ENCODE measurements around the gene ALDH3B2.
"Not testable (repeated sequence)": the region's sequence is repeated elsewhere in the genome, so short reads cannot be mapped to it uniquely, and the experiment has no call there.

ALDH3B2 gene

DNA sequence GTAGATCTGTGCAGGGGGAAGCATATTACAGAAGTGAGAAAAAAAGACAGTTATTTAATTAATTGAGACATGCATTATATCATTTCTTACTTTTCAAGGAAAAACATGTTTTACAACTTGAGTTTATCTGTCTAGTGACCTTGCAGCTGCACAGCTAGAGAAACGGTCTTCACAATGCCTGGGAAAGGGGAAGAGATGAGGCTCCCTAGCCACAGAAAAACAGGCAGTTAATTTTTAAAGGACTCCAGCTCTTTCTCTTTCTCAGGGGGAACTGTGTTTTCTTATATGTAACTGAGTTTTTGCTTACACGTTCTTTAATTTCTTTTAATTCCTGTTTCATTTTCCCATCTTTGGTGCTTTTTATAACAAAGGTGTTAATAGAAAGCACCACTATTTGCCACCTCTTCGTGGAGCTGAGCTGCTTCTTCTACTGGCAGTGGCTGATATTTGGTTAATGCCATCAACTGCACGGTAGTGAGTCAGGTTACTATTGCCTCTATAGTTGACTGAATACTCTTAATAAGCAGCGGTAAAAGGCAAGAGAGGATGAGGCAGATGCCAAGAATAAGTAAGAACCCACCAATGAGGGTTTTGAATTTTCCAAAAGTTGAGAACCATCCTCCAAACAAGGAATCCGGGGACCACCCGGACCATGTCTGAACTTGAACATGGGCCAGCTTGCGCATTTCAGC is 11.4 kb upstream of the ALDH3B2 start:
- not testable (repeated sequence) for DNase-seq (ENCODE audit: low read depth)

DNA sequence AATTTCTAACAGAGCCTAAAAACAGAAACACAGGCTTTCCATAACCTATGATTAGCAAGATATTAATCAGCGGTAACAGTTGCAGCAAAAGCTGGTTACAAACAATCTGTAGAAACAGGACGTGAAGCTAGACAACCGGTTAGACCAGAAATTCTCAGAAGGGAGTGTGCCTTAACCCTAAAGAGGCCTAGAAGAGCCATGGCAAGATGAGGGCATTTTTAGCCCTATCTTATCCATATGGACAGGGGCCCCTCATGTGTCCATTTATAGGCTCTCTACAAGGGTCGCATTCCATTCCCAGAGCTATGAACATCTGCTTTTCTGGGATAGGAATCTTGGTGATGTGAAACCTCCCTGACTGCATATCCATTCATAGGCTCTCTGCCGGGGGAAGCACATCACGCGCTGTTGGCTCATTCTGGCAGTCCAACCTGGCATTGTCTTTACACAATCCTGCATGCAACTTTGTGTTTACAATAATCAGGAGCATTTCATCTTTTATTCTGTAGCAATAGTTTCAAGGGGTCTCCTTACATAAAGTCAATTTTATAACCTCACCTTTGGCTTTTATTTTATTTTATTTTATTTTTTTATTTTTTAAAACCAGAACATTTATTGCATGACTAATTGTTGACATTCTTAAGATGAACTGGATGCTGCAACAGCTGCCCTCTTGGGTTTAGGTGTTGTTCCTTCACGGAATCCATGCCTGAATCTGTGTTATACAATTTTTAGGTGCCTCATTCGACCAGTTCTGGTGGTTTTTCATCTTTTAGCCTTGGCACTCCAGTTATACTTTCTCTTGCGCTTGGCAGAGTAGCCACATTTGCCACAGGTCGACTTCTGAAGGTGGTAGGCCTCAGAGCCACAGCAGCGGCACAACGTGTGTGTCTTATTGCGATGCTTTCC is 8.0 kb upstream of the ALDH3B2 start:
- DNase-seq (ENCODE audit: low read depth) = not testable (repeated sequence)

DNA sequence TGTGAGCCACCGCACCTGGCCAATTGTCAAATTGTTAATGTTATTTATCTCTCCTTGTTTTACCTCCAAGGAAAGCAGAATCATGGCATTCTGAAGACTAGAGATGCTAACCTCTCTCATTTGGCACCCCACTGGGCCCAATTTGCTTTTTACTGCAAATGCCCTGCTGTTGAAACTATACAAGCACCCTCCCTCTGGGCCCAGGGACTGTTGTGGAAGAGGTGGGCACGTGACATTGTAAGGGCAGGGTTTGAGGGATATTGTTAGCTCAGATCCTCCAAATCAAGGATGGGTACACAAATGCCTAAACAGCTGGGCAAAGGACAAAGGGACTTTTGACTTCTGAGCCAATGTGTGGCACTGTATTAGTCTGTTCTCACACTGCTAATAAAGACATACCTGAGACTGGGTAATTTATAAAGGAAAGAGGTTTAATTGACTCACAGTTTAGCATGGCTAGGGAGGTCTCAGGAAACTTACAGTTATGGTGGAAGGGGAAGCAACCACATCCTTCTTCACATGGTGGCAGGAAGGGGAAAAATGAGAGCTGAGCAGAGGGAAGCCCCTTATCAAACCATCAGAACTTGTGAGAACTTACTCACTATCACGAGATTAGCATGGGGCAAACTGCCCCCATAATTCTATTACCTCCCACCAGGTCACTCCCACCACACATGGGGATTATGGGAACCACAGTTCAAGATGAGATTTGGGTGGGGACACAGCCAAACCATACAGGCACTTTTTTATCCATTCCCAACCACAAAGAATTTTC is 6.5 kb upstream of the ALDH3B2 start:
- DNase-seq (ENCODE audit: low read depth) = no peak

DNA sequence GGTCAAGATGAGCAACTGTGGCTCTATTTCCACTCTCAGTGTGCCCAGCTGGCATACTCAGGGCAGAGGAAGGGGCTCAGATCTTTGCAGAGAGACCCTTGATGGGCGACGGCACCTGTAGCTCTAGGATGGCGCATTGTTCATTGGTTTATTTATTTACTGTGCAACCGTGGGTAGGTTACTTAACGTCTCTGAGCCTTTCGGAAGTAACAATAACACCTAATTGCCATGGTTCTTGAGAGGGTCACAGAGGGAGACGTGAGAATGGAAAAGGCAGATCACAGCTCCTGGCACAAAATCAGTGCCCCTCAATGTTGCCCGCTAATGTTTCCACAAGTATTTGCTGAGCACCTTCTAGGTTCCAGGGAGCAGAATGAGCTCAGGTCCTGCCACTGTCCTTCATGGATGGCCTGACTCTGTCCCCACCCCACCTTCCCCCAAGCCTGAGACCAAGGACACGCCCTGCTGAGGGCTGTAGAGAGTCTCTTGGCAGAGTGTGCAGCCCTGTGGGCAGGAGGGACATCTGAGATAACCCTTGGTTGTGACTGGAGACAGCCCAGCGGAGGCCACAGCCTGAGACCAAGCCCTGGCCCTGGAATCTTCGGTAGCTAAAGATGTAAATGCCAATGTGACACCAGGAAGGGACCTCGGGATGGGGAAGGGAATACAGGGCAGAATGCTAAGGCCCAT is 780 bp upstream of the ALDH3B2 start:
- no peak for DNase-seq (ENCODE audit: low read depth)

DNA sequence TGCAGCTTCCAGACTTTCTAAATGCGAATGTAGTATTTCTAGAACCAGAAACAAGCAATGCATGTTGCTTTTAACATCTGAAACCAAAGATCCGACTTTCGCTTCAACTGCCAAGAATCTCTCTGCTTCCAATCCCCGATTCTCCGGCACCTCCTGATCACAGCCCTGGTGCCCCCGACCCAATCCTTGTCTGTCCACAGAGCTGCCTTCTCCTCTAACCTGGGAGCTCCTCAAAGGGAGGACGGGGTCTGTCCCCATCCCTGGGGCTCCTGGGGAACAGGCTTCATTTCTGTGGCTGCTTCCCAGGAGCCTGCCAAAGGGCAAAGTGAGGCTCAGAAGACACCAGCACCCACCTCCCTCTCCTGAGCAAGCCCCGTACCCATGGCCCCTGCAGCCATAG is 521 bp downstream of the ALDH3B2 start:
- DNase-seq (ENCODE audit: low read depth) = no peak

DNA sequence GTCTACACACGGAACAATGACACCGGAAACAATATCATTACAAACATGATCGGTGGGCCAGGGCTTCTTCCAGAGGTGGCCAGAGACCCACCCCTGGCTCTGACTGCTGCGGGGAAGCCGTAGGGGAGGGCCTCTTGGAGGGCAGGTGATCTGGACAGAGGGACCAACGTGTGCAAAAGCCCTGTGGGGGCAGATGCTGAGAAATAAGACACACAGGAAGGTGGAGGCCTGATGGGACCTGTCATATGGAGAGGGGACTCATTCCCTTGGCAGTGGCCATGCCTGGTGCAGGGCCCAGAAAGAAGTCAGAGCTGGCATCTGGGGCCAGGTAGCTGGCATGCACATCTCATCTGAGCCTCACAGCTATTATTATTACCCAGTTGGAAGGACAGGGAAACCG is 1.1 kb downstream of the ALDH3B2 start:
- DNase-seq (ENCODE audit: low read depth) = no peak

DNA sequence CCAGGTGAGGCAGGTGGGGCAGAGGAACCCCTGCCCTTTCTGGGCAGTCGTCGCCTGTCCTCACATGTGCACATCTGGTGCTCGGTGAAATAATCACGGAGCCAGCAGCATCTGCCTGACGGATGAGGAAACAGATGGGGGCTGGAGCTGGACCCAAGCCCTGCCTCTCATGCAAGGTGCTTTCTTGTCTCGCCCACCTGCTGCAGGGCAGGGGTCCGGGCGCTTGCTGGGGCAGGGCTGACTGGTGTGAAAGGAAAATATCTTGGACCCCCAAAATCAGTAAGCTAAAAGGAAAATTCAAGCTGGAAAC is 3.3 kb downstream of the ALDH3B2 start:
- DNase-seq (ENCODE audit: low read depth) = no peak

DNA sequence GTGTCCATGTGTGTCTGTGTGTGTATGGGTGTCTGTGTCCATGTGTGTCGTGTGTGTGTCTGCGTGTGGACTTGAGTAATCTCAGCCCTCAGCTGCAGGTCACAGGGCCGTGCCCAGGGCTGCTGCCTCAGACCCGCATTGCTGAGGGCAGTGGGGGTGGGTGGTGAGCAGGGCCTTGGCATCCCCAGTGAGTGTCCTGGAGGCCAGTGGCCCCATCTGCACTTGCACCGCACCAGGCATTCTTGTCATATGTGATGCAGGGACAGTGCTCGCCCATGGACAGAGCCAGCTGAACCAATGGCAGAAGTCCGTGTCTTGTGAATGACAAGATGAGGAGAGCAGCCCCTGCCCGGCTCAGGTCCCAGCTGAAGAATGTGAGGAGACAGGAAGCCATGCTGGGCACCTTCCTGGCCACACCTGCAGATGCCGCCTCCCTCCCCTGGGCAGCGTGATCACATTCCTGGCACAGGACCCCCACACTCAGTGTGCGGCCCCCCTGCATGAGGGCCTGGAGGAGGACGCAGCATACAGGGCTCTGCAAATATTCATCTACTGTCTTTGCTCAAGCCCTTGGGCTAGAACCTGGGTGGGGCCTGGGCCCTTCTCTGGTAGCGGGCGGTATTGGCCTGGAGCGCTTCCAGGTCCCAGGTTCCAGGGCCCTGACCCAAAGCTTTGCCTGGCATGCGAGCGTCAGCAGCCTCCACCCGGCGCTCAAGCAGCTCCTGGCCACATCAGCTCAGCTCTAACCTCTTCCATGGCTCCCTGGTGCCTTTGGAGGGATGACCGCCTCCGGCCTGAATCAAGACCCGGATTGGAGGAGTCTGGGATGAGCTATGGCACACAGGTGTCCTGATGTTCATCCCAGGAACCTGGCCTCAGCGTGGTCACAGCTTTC is 3.9 kb downstream of the ALDH3B2 start:
- no peak for DNase-seq (ENCODE audit: low read depth)

DNA sequence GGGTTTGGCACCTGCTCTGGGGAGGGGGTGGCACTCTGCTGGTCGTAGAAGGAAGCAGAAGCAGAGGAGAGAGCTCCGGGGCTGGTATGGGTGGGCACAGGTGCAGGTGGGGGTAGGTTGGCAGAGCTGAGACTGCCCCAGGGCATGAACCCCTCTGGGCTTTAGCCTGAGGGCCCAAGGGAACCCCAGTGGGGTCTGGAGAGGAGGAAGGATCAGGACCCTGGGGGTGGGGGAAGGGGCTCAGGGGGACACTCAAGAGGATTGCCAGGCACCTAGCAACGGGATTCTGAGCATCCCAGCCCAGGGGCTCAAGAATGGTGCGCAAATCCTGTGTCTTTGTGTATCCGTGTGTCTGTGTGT is 6.3 kb downstream of the ALDH3B2 start:
- DNase-seq (ENCODE audit: low read depth) = no peak

DNA sequence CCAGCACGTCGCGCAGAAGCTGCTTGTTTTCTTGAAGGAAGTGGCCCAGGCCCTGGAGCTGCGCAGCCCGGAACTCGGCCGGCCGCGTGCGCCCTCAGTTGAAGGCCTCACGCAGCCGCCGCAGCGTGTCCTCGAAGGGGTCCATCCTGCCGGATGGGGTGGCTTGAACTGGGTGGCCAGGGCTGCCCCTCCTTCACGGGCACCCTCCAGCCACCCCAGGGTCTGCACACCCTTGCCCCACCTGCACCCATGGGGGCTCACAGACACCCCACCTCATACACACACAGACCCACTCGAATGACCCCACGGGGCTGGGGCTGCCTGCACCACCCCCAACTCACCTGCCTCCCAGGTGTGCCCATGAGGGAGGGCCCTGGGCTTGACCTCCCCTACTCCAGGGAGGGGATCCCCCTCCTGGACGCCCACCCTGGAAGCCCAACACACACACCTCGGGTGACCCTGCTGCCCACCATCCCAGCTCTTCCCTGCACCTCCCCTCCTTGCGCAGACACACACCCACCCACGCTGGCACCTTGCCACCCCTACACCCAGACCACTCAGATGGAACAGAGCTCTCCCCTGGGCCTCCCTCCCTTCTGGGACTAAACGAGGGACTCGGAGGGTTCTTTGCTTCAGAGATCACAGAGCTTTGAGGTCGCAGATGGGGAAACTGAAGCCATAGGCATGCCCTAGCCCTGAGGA is 6.8 kb downstream of the ALDH3B2 start:
- no peak for DNase-seq (ENCODE audit: low read depth)

DNA sequence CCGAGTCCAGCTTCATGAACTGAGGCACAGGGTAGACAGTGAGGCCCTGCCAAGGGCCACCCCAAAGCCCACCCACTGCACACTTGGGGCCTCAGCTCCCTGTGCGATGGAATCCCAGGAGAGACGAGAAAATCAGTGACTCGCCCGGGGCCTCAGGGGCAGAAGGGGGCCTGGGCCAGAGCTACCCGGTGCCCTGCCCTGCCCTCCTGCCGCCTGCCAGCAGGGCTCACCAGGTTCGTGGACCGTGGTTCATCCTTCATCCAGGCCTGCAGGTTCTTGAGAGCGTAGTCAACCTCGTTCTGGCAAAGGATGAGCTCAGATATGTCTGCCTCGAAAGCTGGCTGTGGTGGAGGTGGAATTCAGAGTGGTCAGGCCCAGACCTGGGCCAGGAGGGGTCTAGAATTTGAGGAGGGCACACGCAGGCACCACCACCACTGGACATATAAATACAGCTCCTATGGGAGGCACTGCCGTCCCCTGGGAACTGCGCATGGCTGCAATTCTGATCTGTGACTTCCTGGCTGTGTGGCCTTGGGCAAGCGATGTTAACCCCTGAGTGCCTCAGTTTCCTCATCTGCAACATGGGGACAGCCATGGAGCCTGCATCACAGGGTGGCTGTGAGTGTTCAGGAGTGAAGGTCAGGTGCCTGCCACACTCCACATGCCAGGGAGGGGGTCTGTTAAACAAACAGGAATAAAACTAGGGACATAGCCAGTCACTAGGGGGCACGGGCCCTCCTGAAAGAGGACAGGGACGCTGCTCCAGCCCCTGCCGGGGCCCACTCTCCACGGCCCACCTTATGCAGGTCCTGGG is 7.5 kb downstream of the ALDH3B2 start:
- DNase-seq (ENCODE audit: low read depth) = no peak

DNA sequence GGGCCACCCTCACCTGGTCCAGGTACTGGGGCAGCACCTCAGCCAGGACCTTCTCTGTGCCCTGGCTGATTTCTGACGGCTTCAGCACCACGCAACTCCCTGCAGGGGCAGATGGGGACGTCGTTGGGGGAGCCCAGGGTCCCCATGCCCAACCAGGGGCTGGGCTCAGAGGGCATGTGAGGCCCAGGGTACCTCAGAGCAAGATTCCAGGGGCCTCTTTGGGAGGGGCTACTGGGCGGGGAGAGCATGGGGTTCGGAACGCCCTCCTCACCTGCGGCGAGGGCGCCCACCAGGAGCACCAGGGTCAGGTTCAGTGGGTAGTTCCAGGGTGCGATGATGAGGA is 8.1 kb downstream of the ALDH3B2 start:
- DNase-seq (ENCODE audit: low read depth) = no peak

DNA sequence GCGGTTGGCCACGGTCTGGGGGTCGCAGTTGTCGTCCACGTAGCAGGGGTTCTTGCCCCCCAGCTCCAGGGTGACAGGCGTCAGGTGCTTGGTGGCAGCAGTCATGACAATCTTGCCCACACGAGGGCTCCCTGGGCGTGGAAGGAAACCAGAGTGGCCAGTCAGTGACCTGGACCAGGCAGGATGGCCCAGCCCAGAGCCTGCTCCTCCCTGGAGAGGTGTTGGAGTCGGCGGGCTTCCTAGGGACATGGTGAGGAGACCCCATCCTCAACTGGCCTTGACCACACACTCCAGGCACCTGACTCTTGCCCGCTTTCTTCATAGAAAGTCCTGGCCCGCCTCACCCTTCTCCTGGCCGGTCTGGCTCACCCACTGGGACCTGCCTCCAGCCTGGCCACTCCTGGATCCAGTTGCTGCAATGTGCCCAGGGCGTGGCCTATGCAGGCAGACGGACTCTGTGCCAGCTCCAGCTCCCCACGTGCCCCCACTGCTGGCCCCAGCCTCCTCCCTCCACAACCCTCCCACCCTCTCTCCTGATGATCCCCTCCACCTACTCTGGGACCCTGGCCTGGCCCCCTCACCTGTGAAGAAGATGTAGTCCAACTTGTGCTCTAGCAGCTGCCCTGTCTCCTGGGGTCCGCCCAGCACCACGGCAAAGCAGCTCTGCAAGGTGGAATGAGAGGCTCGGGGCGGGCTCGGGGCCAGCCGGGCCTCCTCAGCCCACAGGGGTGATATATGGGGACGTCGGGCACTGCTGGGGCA is 8.7 kb downstream of the ALDH3B2 start:
- DNase-seq (ENCODE audit: low read depth) = no peak

DNA sequence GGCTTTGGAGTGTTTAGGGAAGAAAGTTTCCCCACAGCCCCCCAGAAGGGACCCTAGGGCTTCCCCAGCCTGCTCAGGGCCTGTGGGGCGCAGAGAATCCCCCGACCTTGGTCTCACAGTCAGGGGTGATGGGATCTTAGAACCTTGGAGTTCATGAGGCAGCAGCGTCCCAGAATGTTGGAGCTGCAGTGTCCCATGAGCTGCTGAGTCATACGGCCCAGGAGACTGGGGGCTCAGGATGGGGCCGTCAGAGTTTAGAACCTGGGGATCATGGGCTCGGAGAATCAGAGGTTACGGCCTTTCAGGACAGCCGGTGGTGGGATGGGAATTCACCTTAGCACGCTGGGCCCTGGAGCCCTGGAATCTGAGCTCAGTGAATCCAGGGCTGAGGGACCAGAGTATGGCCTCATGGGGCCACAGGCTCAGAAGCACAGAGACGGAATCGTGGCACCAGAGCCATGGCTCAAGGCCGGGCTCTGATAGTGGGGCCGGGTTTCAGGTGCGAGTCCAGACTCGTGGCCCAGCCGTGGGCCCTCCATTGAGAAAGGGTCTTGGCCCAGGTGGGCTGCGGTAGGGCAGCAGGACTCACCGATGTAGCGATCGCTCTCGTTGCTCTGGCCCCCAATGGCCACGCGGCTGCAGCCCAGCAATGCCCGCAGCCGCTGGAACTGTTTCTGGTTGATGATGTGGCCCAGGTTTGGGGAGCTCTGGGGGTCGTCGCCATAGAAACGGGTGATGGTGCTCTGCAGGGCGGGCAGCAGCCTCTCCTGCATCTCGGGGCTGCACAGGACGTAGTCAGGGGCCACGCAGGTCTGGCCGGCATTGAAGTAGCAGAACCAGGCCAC is 9.5 kb downstream of the ALDH3B2 start:
- DNase-seq (ENCODE audit: low read depth) = no peak

DNA sequence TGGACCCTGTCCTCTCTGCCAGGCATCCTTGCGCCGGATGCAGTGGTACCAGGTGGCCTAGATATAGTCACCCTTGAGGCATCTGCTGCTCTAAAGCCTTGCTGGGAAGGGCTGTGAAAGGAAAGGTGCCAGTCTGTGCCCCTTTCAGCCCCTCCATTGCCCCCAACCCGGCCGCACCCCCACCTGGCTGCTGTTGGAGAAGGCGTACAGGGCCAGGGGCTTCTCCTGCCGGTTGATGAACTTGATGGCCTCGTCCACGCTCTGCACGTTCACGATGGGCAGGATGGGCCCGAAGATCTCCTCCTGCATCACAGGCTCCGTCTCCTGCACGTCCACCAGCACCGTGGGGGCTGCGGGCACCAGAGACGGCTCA is 10.2 kb downstream of the ALDH3B2 start:
- no peak for DNase-seq (ENCODE audit: low read depth)

DNA sequence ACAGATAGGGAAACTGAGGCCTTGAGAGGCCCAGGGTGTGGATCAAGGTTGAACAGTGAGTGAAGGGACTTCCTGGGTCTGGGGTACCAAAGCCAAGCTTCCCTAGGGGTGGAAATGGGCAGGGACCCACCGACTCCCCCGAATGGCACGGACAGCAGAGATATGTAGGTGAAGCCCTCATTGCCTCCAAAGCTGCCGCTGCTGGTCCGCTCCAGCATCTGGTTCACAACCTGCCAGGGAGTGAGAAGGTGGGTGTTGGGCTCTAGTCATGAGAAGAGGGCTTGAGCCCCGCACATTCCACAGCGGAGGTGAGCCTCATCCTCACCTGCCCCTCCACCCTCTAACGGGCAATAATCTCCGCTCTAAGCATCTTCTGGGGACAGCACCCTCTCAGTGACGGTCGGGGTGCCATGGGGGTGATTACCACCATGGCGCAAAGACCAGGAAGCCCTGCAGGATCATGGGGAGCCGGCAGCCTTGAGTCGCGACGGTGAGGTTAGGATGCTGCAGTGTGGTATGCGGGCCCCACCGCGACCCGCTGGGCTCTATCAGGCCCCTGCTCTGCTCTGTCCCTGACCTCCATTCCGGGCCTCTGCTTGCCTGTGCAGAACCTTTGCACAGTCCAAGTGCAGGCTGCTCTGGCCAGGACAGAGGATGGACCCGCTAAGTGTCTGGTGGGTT is 10.8 kb downstream of the ALDH3B2 start:
- DNase-seq (ENCODE audit: low read depth) = no peak

DNA sequence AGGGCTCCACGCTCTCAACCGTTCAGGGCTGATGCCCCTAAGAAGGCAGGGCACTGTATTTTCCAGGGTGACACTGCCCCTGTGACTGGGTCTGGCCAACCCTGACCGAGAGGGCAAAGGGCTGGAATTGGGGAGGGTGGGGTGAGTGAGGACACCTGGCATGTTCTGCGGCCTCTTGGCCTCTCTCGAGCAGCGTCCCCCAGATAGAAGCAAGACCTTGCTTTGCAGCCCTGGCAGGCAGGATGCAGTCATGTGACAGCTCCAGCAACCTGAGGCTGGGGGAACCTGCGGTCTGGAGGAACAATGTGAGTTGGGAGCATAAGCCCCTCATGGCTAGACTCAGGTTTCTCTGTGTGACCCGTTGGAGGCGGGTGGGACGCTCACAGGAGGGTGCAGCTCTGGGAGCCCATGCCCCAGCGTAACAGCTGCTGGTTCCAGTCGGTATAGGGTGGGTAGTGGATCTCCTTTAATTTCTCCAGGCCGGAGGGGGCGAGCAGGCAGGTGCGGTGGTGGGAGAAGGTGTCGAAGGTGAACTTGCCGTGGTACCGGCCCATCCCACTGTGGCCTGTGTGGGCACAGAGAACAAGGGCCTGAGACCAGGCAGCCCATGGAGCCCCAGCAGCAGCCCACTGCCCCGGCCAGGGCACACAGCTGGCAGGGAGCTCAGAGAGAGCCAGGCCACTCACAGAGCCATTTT is 11.4 kb downstream of the ALDH3B2 start:
- DNase-seq (ENCODE audit: low read depth) = no peak

All from stimulated activated CD8-positive, alpha-beta memory T cell treated with anti-CD3 and anti-CD28 coated beads, Interleukin-12 subunit alpha, Interleukin-12 subunit beta, amount 100 ng/mL, for 1 hour (primary cell).